Glutamatergic neuron (in vitro differentiated cells): Measurements from ENCODE around the gene SHOC2. TPM values are rescaled to one million over a fixed set of nuclear protein-coding genes. Genes with fewer than 3 reads are reported as not detected.

Experiments
- DNase-seq: peaks from one replicate; pipeline ENCODE4 v3.0.0; 2022
- H3K27ac Mint-ChIP-seq: one replicate; pipeline ENCODE4 v1.8.0; 2020; ENCODE audit warnings: mild to moderate bottlenecking, mixed read lengths, inconsistent platforms; ENCODE audit not compliant: unreplicated experiment
- H3K27me3 Mint-ChIP-seq: one replicate; pipeline ENCODE4 v1.8.0; 2020; ENCODE audit warnings: mild to moderate bottlenecking, moderate library complexity, mixed read lengths, inconsistent platforms; ENCODE audit not compliant: unreplicated experiment
- H3K36me3 Mint-ChIP-seq: one replicate; pipeline ENCODE4 v1.8.0; 2020; ENCODE audit warnings: mild to moderate bottlenecking, mixed read lengths, inconsistent platforms; ENCODE audit not compliant: unreplicated experiment
- H3K4me1 Mint-ChIP-seq: one replicate; pipeline ENCODE4 v1.8.0; 2020; ENCODE audit warnings: mild to moderate bottlenecking, low read depth, mixed read lengths, inconsistent platforms; ENCODE audit not compliant: unreplicated experiment
- H3K4me3 Mint-ChIP-seq: one replicate; pipeline ENCODE4 v1.8.0; 2020; ENCODE audit warnings: mild to moderate bottlenecking, mixed read lengths, inconsistent platforms; ENCODE audit not compliant: unreplicated experiment
- H3K9me3 Mint-ChIP-seq: one replicate; pipeline ENCODE4 v1.8.0; 2020; ENCODE audit warnings: mild to moderate bottlenecking, moderate library complexity, mixed read lengths, inconsistent platforms; ENCODE audit not compliant: unreplicated experiment
- CTCF ChIP-seq: fragments of 200-600 bp; sonication (generic); IDR thresholded peaks from one replicate; pipeline ENCODE4 v1.5.0; 2021; ENCODE audit not compliant: partially characterized antibody, unreplicated experiment
- total RNA-seq: library from RNA; stranded (reverse); fragmentation: NEBNext Ultra II Directional; extraction: Animal tissue kit (Norgen Biotek cat#: 25700); gene quantifications from one replicate; pipeline ENCODE4 v1.2.1, GENCODE V29; 2021; ENCODE audit not compliant: unreplicated experiment

SHOC2 gene
- total RNA-seq, 1 donor from 2014 or later = 98.3 TPM

GRCh38 chr10:110931769-110932381 lies 12.5 kb downstream of the SHOC2 start:
- H3K4me1 Mint-ChIP-seq = no peaks in the 10 kb centered on the region
- no peaks in the 10 kb centered on the region for H3K27me3 Mint-ChIP-seq
- no peak overlapping the region for H3K4me3 Mint-ChIP-seq
- no peaks in the 10 kb centered on the region for H3K36me3 Mint-ChIP-seq
- DNase-seq = no peak
- no peak for TF ChIP-seq CTCF
- no peak overlapping the region for H3K27ac Mint-ChIP-seq
- no peaks in the 10 kb centered on the region for H3K9me3 Mint-ChIP-seq

GRCh38 chr10:110932505-110933180 lies 13.2 kb downstream of the SHOC2 start:
- H3K4me3 Mint-ChIP-seq = no peak overlapping the region
- no peaks in the 10 kb centered on the region for H3K9me3 Mint-ChIP-seq

GRCh38 chr10:110936757-110937156 lies 17.4 kb downstream of the SHOC2 start:
- Mint-ChIP-seq H3K9me3 (no peaks in the 10 kb centered on the region), H3K27ac (no peak overlapping the region), H3K4me1 (no peaks in the 10 kb centered on the region), H3K36me3 (no peaks in the 10 kb centered on the region), H3K27me3 (no peaks in the 10 kb centered on the region), H3K4me3 (no peak overlapping the region)
- no peak for DNase-seq
- TF ChIP-seq CTCF = no peak

More at GRCh38 chr10:110932505-110933180, 13.2 kb downstream of the SHOC2 start:
- no peak for TF ChIP-seq CTCF
- H3K4me1 Mint-ChIP-seq = no peaks in the 10 kb centered on the region
- no peaks in the 10 kb centered on the region for H3K27me3 Mint-ChIP-seq
- H3K36me3 Mint-ChIP-seq = no peaks in the 10 kb centered on the region
- H3K27ac Mint-ChIP-seq = no peak overlapping the region
- no peak for DNase-seq

GRCh38 chr10:110939419-110939818 lies 20.0 kb downstream of the SHOC2 start:
- no peak for TF ChIP-seq CTCF
- Mint-ChIP-seq H3K9me3 (no peaks in the 10 kb centered on the region), H3K4me1 (peaks cover 4% of the 10 kb centered on the region), H3K36me3 (peaks cover 8% of the 10 kb centered on the region), H3K27ac (no peak overlapping the region), H3K27me3 (no peaks in the 10 kb centered on the region), H3K4me3 (no peak overlapping the region)
- no peak for DNase-seq

- H3K36me3 Mint-ChIP-seq = peaks cover 8% of the 10 kb centered on the region
- peak overlapping the region; percentile 9 for H3K27ac Mint-ChIP-seq
- H3K9me3 Mint-ChIP-seq = no peaks in the 10 kb centered on the region
- peak overlapping the region; percentile 20 for H3K4me3 Mint-ChIP-seq
- no peak for DNase-seq
- H3K27me3 Mint-ChIP-seq = peaks cover 1% of the 10 kb centered on the region
- peaks cover 17% of the 10 kb centered on the region for H3K4me1 Mint-ChIP-seq
- no peak for TF ChIP-seq CTCF
These were observed 25.5 kb downstream of the SHOC2 start for GRCh38 chr10:110944792-110945396.
